NK-92 treated with Interleukin-12 subunit alpha and Interleukin-12 subunit beta, amount 100 ng/mL, for 24 hours (cell line): Measurements from ENCODE around the gene TRANK1.
"Not testable (repeated sequence)": the region's sequence is repeated elsewhere in the genome, so short reads cannot be mapped to it uniquely, and the experiment has no call there.

ENCODE experiments used
- DNase-seq: peaks from one replicate; lab custom pipeline; 2025; lab: John Stamatoyannopoulos, UW

TRANK1 gene

DNA sequence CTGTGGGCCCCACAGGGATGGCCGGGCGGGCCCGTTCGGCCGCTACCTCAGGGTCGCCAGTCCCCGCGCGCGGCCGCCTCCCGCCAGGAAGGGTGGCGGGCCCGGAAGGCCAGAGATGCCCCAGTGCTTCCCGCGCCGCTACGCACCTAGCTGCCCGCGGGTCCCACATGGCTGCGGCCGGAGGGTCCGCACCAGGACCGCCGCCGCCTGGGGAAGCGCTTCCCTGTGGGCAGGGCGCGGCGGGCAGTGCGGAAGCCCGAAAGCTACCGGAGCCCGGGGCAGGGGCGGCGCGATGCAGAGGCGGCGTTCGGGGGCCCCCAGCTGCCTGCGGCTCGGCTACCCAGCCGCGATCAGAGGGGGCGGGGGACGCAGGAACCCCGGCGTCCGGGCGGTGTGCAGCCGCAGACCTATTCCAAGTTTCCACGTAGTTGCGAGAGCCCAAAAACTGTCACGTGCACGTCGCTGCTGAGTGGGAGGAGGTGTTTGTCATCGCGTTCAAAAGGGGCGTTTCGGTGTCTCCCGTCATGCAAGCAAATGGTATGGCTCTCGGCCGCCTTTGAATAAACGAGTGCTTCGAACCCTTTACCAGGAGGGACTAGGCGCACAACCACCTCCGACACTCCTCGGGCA, at the start of gene TRANK1:
TRANK1 (minus strand) TSS at position 414 of the 630 bp plus-strand sequence; CDS start at position 169, 245 bp downstream.
- DNase-seq = no peak

DNA sequence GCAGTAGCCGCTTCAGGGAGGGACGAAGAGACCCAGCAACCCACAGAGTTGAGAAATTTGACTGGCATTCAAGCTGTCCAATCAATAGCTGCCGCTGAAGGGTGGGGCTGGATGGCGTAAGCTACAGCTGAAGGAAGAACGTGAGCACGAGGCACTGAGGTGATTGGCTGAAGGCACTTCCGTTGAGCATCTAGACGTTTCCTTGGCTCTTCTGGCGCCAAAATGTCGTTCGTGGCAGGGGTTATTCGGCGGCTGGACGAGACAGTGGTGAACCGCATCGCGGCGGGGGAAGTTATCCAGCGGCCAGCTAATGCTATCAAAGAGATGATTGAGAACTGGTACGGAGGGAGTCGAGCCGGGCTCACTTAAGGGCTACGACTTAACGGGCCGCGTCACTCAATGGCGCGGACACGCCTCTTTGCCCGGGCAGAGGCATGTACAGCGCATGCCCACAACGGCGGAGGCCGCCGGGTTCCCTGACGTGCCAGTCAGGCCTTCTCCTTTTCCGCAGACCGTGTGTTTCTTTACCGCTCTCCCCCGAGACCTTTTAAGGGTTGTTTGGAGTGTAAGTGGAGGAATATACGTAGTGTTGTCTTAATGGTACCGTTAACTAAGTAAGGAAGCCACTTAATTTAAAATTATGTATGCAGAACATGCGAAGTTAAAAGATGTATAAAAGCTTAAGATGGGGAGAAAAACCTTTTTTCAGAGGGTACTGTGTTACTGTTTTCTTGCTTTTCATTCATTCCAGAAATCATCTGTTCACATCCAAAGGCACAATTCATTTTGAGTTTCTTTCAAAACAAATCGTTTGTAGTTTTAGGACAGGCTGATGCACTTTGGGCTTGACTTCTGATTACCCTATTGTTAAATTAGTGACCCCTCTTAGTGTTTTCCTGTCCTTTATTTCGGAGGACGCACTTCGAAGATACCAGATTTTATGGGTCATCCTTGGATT, 48.8 kb upstream of the TRANK1 start, which contains the start of gene MLH1:
MLH1 (plus strand) TSS at position 193 of the 958 bp plus-strand sequence; CDS start at position 223, 30 bp downstream.
- DNase-seq = no peak

DNA sequence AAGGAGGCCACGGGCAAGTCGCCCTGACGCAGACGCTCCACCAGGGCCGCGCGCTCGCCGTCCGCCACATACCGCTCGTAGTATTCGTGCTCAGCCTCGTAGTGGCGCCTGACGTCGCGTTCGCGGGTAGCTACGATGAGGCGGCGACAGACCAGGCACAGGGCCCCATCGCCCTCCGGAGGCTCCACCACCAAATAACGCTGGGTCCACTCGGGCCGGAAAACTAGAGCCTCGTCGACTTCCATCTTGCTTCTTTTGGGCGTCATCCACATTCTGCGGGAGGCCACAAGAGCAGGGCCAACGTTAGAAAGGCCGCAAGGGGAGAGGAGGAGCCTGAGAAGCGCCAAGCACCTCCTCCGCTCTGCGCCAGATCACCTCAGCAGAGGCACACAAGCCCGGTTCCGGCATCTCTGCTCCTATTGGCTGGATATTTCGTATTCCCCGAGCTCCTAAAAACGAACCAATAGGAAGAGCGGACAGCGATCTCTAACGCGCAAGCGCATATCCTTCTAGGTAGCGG, 48.0 kb upstream of the TRANK1 start, which contains the start of gene EPM2AIP1:
EPM2AIP1 (minus strand) TSS at position 326 of the 520 bp plus-strand sequence; CDS start at position 272, 54 bp downstream.
- no peak for DNase-seq

DNA sequence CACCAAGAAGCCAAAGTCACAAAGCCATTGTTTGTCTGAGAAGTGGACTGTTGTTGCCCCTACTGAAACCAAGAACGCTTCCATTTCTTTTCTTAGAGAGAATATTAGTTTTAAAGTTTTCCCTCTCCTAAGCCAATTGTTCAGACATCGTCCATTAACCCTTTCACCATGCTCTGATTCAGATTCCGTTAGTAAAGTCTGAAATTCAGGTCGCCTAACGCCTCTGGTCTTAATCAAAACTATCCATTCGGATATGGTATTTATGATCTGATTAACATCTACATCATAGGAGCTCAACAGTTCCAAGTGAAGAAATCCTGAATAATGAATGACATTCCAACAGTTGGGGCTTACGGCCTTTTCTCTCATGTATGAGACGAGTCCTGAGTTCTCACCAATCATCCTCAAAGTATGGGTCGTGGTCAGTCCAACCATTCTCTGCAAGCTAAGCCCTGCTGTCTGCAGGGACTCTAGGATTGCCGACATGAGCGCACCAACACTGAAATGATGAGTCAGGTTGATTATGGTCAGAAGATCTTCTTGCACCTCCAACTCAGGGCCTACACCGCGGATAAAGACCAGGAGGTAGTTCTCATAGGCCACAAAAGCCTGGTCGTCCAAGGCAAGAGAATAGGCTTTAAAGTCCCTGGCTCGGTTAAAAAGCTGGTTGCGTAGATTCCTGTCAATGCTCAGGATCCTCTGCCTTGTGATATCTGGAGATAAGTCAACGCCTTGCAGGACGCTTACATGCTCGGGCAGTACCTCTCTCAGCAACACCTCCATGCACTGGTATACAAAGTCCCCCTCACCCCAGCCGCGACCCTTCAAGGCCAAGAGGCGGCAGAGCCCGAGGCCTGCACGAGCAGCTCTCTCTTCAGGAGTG, 47.3 kb upstream of the TRANK1 start:
- no peak for DNase-seq

DNA sequence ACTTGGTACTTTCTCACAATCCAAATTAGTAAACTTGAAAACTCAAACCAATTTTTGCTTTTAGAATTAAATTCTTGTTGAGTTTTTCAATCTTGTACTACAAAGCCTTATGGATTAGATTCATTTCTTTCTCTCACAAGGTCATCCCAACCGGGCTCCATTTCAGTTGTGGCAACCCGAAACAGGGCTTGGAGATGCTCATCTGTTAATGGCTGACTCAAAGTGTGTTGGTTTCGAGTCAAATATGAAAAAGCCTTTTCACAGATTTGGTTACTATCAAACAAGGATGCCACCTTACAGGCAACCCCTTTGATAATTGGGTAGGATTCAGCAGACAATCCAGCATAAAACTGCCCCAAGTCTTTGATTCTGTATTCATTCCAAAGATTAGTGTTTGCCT, 46.3 kb upstream of the TRANK1 start:
- no peak for DNase-seq

DNA sequence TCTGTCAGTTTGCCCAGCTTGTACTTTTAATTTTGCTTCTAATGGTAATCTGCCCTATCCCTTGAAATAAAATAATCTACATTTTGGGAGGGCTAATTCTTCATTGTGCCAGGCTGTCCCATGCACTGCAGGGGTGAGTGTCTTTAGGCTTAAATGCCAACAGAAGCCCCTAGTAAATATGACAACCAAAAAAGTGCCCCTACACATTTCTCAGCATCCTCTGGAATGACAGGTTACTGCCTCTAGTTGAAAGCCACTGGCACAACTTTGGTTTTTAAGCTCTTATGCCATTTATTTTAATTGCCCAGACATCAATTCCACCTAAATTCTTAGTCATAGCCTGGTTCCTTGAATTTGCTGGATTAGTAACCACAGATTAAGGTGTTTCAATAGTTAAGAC, 44.7 kb upstream of the TRANK1 start:
- no peak for DNase-seq

DNA sequence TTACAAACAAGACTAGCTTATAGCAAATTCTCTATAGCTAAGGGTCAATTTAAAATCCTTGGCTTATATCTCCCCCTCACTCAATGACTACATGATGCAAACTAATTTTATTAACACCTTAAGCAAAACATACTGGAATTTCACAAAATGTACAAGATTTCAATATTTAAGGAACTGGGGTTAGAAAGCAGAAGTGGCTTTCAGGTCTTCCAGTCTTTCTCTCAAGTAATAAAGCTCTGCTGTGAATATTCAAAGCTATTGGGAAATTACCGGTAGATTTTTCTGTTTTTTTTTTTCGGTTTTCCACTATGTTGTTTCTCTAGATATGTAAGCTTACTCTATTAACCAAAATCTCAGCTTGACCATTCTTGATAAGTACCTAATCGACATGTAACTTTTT, 44.2 kb upstream of the TRANK1 start:
- DNase-seq = no peak

DNA sequence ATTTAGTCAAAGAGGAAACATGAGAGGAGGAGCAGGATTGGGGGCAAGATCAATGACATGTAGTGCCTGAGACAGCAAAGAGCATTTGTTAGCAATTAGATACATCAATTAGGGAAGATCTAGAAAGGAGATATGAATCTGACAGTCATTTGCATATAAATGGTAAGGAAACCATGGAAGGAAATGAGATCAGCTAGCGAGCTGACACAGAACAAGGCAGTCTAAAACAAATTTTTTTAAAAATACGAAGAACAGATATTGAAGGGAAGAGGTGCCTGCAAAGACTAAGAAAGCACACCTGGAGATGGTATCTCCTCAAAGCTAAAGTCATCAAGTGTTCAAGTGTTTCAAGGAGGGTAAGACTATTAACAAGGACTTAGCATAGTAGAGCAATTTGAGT, 43.5 kb upstream of the TRANK1 start:
- no peak for DNase-seq

DNA sequence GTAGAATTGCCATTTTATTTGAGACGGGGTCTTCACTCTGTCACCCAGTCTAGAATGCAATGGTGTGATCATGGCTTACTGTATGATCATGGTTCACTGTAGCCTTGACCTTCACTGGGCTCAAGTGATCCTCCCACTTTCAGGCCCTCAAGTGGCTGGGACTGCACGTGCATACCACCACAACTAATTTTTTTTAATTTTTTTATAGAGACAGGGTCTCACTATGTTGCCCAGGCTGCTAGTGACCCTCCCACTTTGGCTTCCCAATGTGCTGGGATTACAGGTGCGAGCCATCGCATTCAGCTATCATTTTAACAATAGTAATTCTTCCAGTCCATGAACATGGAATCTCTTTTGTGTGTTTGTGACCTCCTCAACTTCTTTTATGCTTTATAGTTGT, 36.2 kb upstream of the TRANK1 start:
- DNase-seq = no peak

DNA sequence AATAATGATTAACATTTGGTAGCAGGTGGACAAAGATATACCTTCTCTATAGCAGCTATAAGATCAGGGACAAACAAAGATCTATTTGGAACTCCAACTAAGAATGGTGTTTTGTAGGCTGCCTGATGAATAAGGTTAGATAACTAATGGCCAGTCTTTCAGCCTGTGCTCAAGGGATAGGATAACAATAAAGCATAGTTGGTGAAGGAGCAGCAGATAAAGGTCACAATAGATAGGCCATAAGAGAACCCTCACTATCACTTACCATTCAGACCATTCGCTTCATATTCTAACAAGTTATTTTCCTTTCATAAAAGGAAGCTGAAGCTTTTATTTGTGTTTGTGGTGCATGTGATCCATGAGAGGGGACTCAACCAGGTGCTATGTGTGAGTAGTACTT, 28.3 kb upstream of the TRANK1 start:
- no peak for DNase-seq

DNA sequence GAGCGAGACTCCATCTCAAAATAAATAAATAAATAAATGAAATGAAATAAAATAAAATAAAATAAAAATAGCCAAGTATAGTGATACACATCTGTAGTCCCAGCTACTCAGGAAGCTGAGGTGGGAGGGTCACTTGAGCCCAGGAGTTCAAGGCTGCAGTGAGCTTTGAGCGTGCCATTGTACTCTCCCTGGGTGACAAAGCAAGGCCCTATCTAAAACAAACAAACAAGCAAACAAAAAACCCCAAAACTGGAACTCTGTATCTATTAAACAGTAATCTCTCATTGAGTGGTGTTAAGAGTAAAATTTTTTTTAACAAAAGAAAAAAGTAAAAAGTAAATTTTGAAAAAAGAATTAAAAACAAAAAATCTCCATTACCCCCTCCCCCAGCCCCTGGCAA, 27.3 kb upstream of the TRANK1 start:
- DNase-seq = no peak

DNA sequence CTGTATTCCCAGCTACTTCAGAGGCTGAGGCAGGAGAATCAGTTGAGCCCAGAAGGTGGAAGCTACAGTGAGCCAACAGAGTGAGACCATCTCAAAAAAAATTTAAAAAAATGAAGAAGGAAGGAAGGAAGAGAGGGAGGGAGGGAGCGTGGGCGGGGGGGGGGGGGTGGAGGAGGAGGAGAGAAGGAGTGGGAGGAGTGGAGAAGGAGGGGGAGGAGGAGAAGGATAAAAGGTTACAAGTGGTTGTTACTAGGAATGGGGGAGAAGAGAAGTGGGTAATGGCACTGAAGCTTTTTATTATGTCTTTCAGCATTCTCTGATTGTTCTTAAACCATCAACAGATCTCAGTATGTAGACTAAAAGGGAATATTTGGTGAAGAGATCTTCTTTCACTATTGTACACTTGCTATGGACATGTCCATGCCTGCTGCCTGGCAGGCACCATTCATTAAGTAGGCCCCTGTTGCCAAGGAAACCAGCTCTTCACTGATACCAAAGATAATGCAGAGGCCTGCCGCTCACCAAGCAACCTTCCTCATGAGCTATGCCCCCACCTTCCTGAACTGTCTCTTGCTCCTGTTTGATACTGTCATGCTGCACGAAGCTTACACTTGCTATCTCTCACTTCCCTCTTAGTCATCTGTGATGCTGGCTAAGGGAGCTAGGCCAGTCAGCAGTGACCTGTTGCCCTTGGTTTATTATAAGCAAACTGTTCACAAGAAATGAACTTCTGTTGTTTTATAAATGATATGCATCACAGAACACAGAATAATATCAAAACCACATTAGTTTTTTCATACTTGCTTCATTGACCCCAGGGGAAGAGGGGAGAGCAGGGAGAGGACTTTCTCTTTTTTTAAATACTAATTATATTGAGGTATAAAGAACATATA, 24.9 kb upstream of the TRANK1 start:
- DNase-seq = no peak

DNA sequence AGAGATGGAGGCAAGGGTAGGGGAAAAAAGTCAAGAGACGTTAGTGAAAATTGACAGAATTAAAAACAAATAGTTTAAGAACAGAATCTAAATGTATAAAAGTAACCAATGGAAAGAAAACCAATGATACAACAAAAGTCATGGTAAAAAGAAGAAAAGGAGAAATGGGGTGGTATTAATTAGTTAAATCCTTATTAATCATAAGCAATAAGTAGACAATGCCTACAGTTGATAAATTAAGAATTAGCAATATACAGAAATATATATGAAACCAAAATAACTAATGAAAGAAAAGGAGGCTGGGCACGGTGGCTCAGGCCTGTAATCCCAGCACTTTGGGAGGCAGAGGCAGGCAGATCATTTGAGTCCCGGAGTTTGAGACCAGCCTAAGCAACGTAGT, 24.2 kb upstream of the TRANK1 start:
- DNase-seq = no peak

DNA sequence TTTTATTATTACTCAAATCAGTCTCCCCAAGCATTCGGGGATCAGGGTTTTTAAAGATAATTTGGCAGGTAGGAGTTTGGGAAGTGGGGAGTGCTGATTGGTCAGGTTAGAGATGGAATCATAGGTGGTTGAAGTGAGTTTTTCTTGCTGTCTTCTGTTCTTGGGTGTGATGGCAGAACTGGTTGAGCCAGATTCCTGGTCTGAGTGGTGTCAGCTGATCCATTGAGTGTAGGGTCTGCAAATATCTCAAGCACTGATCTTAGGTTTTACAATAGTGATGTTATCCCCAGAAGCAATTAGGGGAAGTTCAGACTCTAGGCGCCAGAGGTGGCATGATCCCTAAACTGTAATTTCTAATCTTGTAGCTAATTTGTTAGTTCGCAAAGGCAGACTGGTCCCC, 20.6 kb upstream of the TRANK1 start:
- DNase-seq = no peak

DNA sequence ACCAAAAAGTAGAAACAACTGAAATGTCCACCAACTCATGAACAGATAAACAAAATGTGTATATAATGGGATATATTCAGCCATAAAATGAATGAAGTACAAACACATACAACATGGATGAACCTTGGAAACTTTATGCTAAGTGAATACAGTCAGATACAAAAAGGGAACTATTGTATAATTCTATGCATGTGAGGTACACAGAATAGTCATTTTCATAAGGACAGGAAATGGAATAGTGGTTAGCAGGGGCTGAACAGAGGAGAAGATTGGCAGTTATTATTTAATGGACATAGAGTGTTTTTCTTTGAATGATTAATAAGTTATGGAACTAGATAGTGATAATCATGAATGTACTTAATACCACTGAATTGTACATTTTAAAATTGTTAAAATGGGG, 20.0 kb upstream of the TRANK1 start:
- DNase-seq = no peak

DNA sequence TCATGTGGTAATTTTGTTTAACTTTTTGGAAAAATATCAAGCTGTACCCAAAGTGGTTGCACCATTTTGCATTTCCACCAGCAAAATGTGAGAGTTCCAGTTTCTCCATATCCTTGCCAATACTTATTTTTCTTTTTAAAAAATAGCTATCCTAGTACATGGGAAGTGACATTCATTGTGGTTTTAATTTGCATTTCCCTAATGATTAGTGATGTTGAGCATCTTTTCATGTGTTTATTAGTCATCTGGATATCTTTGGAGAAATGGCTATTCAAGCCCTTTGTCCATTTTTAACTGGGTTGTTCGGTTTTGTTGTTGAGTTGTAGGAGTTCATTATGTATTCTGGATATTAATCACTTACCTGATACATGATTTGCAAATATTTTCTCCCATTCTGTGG, 19.5 kb upstream of the TRANK1 start:
- no peak for DNase-seq

DNA sequence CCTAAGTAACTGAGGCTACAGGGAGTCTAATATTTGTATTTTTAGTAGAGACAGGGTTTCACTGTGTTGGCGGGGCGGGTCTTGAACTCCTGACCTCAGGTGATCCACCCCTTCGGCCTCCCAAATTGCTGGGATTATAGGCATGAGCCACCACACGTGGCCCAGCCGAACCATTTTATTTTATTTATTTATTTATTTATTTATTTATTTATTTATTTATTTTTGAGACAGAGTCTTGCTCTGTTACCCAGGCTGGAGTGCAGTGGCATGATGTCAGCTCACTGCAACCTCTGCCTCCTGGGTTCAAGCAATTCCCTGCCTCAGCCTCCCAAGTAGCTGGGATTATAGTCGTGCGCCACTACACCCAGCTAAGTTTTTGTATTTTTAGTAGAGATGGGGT, 18.2 kb upstream of the TRANK1 start:
- not testable (repeated sequence) for DNase-seq

DNA sequence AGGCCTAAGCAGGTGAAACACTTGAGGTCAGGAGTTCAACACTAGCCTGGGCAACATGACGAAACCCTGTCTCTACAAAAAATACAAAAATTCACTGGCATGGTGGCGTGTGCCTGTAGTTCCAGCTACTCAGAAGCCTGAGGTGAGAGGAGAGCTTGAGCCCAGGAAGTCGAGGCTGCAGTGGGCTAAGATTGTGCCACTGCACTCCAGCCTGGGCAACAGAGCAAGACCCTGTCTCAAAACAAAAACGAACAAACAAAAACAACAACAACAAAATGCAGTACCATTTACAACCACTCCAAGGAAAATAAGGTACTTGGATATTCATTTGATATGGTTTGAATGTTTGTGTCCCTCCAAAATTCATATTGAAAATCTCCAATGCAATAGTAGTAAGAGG, 15.6 kb upstream of the TRANK1 start:
- DNase-seq = no peak

DNA sequence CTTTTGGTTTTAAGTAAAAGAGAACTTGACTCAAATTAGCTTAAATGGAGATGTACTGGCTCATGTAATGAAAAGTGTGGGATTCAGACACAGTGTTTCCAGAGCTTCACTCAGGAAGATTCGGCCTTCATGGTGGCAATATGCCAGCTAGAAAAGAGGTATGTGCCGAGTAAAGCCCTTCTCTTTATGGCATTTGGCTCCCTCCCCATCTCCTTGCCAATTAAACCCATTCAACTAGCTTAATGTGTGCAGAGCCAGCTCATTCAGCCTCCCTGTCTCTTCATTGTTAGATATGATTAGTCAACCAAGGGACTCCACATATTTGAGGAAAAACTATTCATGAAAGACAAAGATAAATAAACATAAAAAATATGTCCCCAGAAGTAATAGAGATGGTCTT, 15.0 kb upstream of the TRANK1 start:
- DNase-seq = no peak

DNA sequence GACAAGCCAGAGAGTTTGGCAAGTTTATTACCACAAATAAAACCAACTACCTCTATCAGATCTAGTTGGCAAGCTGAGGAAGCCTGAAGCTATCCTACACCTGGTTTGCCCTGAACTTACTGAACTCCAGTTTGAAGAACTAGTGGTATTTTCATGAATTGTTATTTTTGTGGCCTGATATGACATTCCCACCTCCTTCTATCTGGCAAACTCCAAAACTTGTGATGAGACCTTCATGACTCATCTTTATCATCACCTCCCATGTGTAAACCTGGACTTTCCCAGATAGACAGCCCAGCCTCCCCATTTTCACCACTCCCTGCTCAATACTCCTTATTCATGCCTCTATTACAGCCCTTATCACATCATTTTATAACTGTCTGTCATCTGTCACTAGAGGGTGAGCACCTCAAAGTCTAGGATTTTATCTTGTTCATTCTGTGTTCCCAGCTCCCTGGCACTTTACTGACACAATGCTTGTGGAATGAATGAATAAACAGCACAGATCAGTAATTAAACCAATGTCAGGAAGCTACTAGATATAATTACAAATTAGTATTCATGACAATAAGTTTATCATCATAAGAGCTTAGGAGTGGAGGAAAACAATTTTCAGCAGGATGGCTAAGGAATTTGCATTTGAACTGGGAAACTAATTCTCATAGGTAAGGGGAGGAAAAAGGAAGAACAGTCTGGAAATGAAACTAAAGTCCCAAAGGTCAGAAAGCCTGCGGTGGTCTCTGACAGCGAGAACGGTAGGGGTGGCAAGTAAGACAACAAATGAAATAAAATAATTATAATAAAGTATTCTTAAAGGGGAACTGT, 13.2 kb upstream of the TRANK1 start:
- no peak for DNase-seq
